Measurements from ENCODE around the gene ZFX. TPM values are rescaled to one million over a fixed set of nuclear protein-coding genes. Genes with fewer than 3 reads are reported as not detected.
A peak's percentile ranks its signal among the peaks of the same experiment; 100 is the strongest.

ZFX gene
- total RNA-seq, 2 donors from 2014 or later: 47.2 to 78.6 TPM

DNA sequence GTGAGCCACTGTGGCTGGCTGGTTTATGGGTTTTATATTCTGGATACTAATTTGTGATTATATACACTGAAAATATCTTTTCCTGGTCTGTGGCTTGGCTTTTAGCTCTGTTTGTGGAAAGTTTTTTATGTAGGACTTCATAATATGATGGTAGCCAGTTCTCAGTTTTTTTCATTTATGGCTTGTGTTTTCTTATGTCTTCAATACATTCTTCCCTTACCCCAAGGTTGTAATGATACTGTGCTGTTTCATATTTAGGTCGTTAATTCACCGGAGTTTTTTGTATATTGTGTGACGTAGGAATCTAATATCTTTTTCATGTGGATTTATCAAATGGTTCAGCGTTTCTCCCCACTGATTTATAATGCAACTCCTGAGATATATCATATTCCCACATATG lies 6.6 kb downstream of the ZFX start:
- ATAC-seq (replicated peaks in 1 of 2) (peak; percentile 29 to 35), DNase-seq (no peak)
- Mint-ChIP-seq H3K4me3 (peak overlapping the region; percentile 5 to 86), H3K27me3 (ENCODE audit: low read depth) (no peaks in the 10 kb centered on the region), H3K36me3 (ENCODE audit: insufficient read depth in 2 of 2) (peaks cover 8 to 24% of the 10 kb centered on the region in 2 donors), H3K27ac (peak overlapping the region; percentile 72), H3K9me3 (no peaks in the 10 kb centered on the region), H3K4me1 (ENCODE audit: low read depth) (peaks cover 78% of the 10 kb centered on the region)

DNA sequence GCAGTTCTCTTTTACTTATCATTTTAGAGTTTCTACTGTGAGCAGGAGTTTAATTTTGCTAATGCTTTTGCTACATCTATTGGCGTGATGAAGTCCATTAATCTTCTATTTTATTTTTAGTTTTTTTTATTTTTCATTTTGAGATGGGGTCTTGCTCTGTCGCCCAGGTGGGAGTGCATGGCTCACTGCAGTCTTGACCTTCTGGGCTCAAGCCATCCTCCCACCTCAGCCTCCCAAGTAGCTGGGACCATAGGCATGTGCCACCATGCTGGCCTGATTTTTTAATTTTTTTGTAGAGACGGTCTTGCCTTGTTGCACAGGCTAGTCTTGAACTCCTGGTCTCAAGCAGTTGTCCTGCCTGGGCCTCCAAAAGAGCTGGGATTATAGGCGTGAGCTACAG lies 9.4 kb downstream of the ZFX start:
- no peak for ATAC-seq (replicated peaks in 1 of 2)
- Mint-ChIP-seq H3K27me3 (ENCODE audit: low read depth) (no peaks in the 10 kb centered on the region), H3K4me1 (ENCODE audit: low read depth) (peaks cover 63% of the 10 kb centered on the region), H3K9me3 (no peaks in the 10 kb centered on the region), H3K4me3 (no peak overlapping the region), H3K36me3 (ENCODE audit: insufficient read depth in 2 of 2) (peaks cover 3 to 19% of the 10 kb centered on the region in 2 donors), H3K27ac (no peak overlapping the region)
- DNase-seq: no peak

DNA sequence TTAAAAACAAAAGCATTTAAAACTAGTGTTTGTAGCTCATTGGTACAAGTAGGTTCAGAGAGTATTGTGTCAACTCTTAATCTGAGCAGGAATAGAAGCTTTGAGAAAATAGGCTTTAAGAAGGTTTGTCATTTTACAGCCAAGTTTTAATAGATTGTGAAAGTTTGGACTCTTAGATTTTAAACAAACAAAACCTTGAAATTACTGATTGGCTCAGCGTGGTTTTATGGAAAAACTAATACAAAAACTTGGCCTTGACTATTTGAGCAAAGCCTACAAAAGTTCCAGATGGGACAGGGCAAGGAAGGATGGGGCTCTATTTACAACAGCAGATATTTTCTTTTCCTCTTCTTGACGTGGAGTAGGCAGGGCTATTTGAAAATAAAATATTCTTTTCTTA lies 16.5 kb downstream of the ZFX start:
- ATAC-seq (replicated peaks in 1 of 2) (no peak), DNase-seq (no peak)
- Mint-ChIP-seq H3K4me1 (ENCODE audit: low read depth) (peaks cover 67% of the 10 kb centered on the region), H3K27ac (no peak overlapping the region), H3K36me3 (ENCODE audit: insufficient read depth in 2 of 2) (peaks cover 8 to 23% of the 10 kb centered on the region in 2 donors), H3K27me3 (ENCODE audit: low read depth) (no peaks in the 10 kb centered on the region), H3K4me3 (no peak overlapping the region), H3K9me3 (no peaks in the 10 kb centered on the region)

DNA sequence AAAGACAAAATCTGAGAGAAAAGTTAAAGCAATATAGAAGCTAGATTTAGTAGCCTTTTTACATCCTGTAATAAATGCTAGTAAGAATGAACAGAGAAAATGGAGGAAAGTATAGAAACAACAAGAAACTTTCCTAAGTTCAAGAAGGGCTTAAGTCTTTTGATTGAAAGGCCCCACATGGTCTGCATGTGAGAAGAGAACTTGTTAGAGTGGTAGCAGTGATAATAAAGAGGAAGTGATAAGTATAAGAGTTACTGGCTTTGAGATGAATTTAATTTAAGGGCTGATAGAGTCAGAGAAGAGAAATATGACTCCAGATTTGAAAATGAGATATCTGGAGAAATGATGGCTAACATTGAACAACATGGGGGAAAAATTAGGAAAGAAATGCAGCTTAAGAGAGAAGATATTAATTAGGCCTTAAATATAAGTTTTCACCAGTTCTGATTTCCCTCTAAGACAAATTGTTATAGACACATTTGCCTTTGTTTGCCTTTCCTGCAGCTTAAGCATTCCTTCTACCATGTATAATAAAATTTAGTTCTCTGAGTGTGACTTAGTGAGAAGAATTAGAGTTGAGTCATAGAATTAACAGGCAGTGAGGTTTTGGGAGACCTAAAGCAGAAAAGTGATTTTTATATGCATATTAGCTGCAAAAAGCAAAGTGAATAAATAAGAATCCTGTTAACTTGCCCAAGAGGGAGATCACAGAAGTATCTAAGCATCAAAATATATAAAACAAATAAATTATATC lies 18.4 kb downstream of the ZFX start:
- ATAC-seq (replicated peaks in 1 of 2) (no peak), DNase-seq (no peak)
- Mint-ChIP-seq H3K27ac (peak overlapping the region; percentile 93), H3K4me3 (peak overlapping the region; percentile 3 to 69), H3K36me3 (ENCODE audit: insufficient read depth in 2 of 2) (peaks cover 10 to 22% of the 10 kb centered on the region in 2 donors), H3K4me1 (ENCODE audit: low read depth) (peaks cover 65% of the 10 kb centered on the region), H3K9me3 (no peaks in the 10 kb centered on the region), H3K27me3 (ENCODE audit: low read depth) (no peaks in the 10 kb centered on the region)

DNA sequence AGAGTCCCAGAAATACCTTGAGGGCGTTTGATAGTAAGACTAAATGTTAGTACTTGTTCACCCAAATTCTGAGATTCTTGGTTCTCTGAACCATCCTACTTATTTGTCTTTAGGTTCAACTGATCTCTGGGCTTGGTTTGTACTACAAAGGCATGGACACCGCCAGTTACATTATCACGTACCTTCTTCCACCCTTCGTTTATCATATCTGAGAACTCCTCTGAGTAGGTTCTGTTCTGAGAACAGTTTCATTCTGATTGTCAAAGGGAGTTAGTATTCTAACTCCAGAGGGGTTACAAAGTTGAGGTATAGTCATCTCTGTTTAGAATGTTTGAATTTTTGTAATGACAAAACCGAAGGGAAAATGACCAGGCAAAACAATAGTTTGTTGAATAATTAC lies 19.3 kb downstream of the ZFX start:
- Mint-ChIP-seq H3K4me3 (peak overlapping the region; percentile 73 to 79), H3K27me3 (ENCODE audit: low read depth) (no peaks in the 10 kb centered on the region), H3K9me3 (no peaks in the 10 kb centered on the region), H3K27ac (peak overlapping the region; percentile 97), H3K36me3 (ENCODE audit: insufficient read depth in 2 of 2) (peaks cover 10 to 27% of the 10 kb centered on the region in 2 donors), H3K4me1 (ENCODE audit: low read depth) (peaks cover 60% of the 10 kb centered on the region)
- ATAC-seq (replicated peaks in 1 of 2): peak; percentile 97 to 98
- peak in 1 of 2 donors; percentile 41 for DNase-seq

DNA sequence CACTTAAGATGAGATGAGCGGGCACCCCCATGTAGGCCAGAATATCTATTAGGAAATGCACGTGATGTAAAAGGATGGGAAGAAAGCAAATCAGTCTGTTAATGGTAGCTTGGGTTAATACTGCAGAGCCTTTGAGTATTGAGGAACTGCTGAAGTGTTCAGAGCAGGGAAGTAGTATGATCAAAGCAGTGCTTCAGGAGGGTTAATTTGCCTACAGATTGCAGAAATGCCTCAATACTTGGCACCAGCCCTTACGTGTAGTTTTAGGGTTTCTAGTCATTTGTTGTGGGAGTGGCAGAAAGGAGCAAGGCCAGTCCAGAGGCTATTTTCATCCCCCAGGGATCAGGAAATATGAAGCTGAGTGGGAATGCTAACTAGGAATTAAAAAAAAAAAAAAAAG lies 19.7 kb downstream of the ZFX start:
- H3K9me3 Mint-ChIP-seq: no peaks in the 10 kb centered on the region
- peak in 1 of 2 donors; percentile 63 for ATAC-seq (replicated peaks in 1 of 2)
- DNase-seq: no peak
- H3K27me3 Mint-ChIP-seq (ENCODE audit: low read depth): no peaks in the 10 kb centered on the region
- peak overlapping the region; percentile 73 to 79 for H3K4me3 Mint-ChIP-seq
- peaks cover 10 to 26% of the 10 kb centered on the region in 2 donors for H3K36me3 Mint-ChIP-seq (ENCODE audit: insufficient read depth in 2 of 2)
- peak overlapping the region; percentile 97 for H3K27ac Mint-ChIP-seq
- peaks cover 56% of the 10 kb centered on the region for H3K4me1 Mint-ChIP-seq (ENCODE audit: low read depth)

DNA sequence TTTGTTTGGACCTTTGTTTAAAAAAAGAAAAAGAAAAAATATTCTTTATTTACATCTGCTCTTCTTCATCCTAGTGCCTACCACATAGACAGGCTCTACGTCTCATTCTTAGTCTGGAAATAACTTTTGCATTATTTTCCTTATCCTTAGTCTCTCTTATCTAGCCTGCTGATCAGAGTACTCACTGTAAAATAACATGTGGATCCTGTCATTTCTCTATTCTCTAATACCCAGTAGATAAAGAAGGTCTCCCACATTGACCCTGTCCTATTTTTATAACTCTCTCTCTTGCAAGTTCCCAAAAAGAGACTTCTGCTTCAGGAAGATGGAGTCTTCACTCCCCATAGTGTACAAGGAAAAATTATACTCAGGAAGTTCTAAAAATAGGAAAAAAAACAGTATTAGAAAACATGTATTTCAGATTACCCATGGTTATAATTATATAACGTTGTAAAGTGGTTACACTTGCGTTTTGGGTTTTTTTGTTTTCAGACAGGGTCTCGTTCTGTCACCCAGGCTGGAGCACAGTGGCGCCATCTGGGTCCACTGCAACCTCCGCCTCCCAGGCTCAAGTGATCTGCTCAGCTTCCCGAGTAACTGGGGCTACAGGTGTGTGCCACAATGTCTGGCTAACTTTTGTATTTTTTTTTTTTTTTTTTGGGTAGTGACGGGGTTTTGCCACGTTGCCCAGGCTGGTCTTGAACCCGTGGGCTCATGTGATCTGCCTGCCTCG lies 23.8 kb downstream of the ZFX start:
- Mint-ChIP-seq H3K9me3 (no peaks in the 10 kb centered on the region), H3K36me3 (ENCODE audit: insufficient read depth in 2 of 2) (peaks cover 12 to 38% of the 10 kb centered on the region in 2 donors), H3K4me3 (no peak overlapping the region), H3K27ac (peak overlapping the region; percentile 80), H3K27me3 (ENCODE audit: low read depth) (no peaks in the 10 kb centered on the region), H3K4me1 (ENCODE audit: low read depth) (peaks cover 44% of the 10 kb centered on the region)
- DNase-seq (no peak), ATAC-seq (replicated peaks in 1 of 2) (no peak)

DNA sequence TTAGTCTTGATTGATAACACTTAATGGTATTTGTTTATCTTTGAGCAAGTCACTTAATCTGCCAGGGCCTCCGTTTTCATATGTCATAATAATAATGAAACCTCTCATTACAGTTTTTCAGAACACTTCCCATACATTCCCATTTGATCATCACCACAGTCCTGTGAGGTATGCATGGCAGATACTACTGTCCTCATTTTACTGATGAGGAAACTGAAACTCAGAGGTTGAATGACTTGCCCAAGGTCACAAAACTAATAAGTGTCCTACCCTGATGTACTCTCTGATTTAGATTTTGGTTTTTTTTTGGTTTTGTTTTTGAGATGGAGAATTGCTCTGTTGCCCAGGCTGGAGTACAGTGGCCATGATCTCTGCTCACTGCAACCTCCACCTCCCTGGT lies 25.7 kb downstream of the ZFX start:
- peak overlapping the region; percentile 81 for H3K27ac Mint-ChIP-seq
- peaks cover 25% of the 10 kb centered on the region for H3K4me1 Mint-ChIP-seq (ENCODE audit: low read depth)
- no peak for DNase-seq
- no peaks in the 10 kb centered on the region for H3K27me3 Mint-ChIP-seq (ENCODE audit: low read depth)
- peak overlapping the region in 1 of 2 donors; percentile 12 for H3K4me3 Mint-ChIP-seq
- peak; percentile 59 to 76 for ATAC-seq (replicated peaks in 1 of 2)
- no peaks in the 10 kb centered on the region for H3K9me3 Mint-ChIP-seq
- peaks cover 9 to 37% of the 10 kb centered on the region in 2 donors for H3K36me3 Mint-ChIP-seq (ENCODE audit: insufficient read depth in 2 of 2)

DNA sequence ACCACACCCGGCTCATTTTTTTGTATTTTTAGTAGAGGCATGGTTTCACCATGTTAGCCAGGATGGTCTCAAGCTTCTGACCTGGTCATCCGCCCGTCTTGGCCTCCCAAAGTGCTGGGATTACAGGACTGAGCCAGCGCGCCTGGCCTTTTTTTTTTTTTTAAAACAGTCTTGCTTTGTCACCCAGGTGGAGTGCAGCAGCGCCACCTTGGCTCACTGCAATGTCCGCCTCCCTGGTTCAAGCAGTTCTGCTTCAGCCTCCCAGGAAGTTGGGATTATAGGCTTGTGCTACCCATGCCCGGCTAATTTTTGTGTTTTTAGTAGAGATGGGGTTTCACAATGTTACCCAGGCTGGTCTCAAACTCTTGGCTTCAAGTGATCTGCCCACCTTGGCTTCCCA lies 28.9 kb downstream of the ZFX start:
- Mint-ChIP-seq H3K9me3 (no peaks in the 10 kb centered on the region), H3K4me3 (no peak overlapping the region), H3K27ac (no peak overlapping the region), H3K27me3 (ENCODE audit: low read depth) (no peaks in the 10 kb centered on the region), H3K36me3 (ENCODE audit: insufficient read depth in 2 of 2) (peaks cover 4 to 29% of the 10 kb centered on the region in 2 donors), H3K4me1 (ENCODE audit: low read depth) (peaks cover 15% of the 10 kb centered on the region)
- ATAC-seq (replicated peaks in 1 of 2) (no peak), DNase-seq (no peak)

DNA sequence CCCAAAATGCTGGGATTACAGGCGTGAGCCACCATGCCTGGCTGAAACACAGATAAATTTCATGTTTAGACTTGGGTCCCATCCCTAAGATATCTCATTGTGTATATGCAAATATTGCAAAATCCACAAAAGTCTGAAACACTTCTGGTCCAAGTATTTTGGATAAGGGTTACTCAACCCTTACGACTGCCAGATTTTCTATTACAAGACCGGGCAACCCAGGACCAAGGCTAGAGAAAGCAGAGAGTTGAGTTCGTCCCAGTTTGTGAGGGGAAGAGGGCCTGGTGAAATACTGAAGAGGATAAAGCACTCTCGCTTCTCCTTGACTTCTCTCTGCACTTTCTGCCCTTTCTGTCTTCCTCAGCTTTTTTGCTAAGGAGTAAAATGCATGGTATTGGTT lies 34.5 kb downstream of the ZFX start:
- H3K9me3 Mint-ChIP-seq: no peaks in the 10 kb centered on the region
- H3K4me3 Mint-ChIP-seq: no peak overlapping the region
- DNase-seq (no peak), ATAC-seq (replicated peaks in 1 of 2) (no peak)
- peaks cover 0 to 14% of the 10 kb centered on the region in 2 donors for H3K36me3 Mint-ChIP-seq (ENCODE audit: insufficient read depth in 2 of 2)
- H3K4me1 Mint-ChIP-seq (ENCODE audit: low read depth): peaks cover 31% of the 10 kb centered on the region
- H3K27me3 Mint-ChIP-seq (ENCODE audit: low read depth): no peaks in the 10 kb centered on the region
- no peak overlapping the region for H3K27ac Mint-ChIP-seq

DNA sequence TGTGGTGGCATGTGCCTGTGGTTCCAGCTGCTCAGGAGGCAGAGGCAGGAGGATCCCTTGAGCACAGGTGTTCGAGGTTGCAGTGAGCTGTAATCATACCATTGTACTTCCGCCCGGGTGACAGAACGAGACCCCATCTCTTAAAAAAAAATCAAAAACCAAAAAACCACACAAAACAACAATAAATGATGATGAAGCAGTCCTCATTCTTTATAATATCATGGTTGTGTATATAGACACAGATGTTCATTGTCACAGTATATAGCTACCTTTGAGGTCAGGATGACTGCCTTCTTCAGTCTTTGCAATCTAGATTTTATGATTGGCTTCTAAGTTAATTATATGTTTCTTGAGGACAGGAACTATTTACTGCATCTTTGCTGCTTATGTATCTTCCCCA lies 37.0 kb downstream of the ZFX start:
- Mint-ChIP-seq H3K27me3 (ENCODE audit: low read depth) (no peaks in the 10 kb centered on the region), H3K4me3 (no peak overlapping the region), H3K9me3 (no peaks in the 10 kb centered on the region), H3K27ac (no peak overlapping the region), H3K36me3 (ENCODE audit: insufficient read depth in 2 of 2) (peaks cover 0 to 11% of the 10 kb centered on the region in 2 donors), H3K4me1 (ENCODE audit: low read depth) (peaks cover 32% of the 10 kb centered on the region)
- ATAC-seq (replicated peaks in 1 of 2) (no peak), DNase-seq (no peak)

DNA sequence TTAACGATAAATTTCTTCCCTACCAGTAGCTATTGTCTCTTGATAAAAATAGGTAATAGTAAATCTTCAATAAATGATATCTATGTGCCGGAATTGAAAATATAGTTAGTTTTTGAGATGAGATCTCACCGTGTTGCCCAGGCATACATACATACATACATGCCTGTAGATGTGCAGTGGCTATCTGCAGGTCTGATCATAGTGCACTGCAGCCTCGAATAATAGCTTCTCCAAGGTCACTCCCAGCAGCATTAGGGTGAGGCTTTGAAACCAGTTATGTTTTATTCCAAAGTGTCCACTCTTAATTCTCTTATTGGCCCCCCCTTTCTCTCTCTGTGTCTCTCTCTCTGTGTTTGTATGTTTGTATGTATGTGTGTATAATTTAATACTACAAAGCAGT lies 37.5 kb downstream of the ZFX start:
- Mint-ChIP-seq H3K4me3 (no peak overlapping the region), H3K36me3 (ENCODE audit: insufficient read depth in 2 of 2) (peaks cover 0 to 11% of the 10 kb centered on the region in 2 donors), H3K27ac (no peak overlapping the region), H3K4me1 (ENCODE audit: low read depth) (peaks cover 33% of the 10 kb centered on the region), H3K9me3 (no peaks in the 10 kb centered on the region), H3K27me3 (ENCODE audit: low read depth) (no peaks in the 10 kb centered on the region)
- ATAC-seq (replicated peaks in 1 of 2) (no peak), DNase-seq (no peak)

DNA sequence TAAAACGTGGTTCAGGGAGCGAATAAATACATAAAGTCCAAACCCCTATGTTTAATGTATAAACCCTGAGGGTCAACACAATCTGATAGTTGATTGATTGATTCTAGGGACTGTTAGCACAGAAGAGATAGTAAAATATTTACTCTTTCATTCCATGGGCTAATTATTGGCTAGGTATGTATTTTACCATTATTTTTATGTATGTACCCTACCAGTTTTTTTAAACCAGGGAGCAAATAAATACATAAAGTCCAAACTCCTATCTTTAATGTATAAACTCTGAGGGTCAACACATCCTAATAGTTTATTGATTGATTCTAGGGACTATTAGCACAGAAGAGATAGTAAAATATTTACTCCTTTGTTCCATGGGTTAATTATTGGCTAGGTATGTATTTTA lies 40.0 kb downstream of the ZFX start:
- Mint-ChIP-seq H3K4me3 (no peak overlapping the region), H3K27me3 (ENCODE audit: low read depth) (no peaks in the 10 kb centered on the region), H3K4me1 (ENCODE audit: low read depth) (peaks cover 47% of the 10 kb centered on the region), H3K36me3 (ENCODE audit: insufficient read depth in 2 of 2) (peaks cover 3 to 11% of the 10 kb centered on the region in 2 donors), H3K9me3 (no peaks in the 10 kb centered on the region), H3K27ac (no peak overlapping the region)
- ATAC-seq (replicated peaks in 1 of 2): no peak
- DNase-seq: no peak

Measured in activated T-cell treated with anti-CD3 and anti-CD28 coated beads, Interleukin-2, amount 50 U/mL, for 72 hours (primary cell).